Activated CD4-positive, alpha-beta T cell treated with anti-CD3 and anti-CD28 coated beads, Interleukin-2, amount 10 ng/mL, durations not matched to agents 7 days and 5 days (primary cell): ENCODE measurements around the gene CCR9. TPM values are rescaled to one million over a fixed set of nuclear protein-coding genes. Genes with fewer than 3 reads are reported as not detected.

Experiments used
- CTCF ChIA-PET: fragments of 350-600 bp; sonication (Branson Sonifier 250); formaldehyde crosslinking; loops from one replicate; lab custom pipeline; 2021; ENCODE audit warnings: antibody characterized with exemption; lab: Charles Lee
- POLR2A ChIA-PET: fragments of 350-600 bp; sonication (Branson Sonifier 250); formaldehyde crosslinking; loops from one replicate; lab custom pipeline; 2021; ENCODE audit warnings: antibody characterized with exemption; lab: Charles Lee
- DNase-seq: peaks from one replicate; pipeline ENCODE4 v3.0.0-alpha.2; 2020
- H3K27ac Mint-ChIP-seq: one replicate; pipeline ENCODE4 v1.8.0; 2021; ENCODE audit warnings: mild to moderate bottlenecking, moderate library complexity, mixed read lengths
- H3K27me3 Mint-ChIP-seq: one replicate; pipeline ENCODE4 v1.8.0; 2021; ENCODE audit warnings: mixed read lengths
- H3K36me3 Mint-ChIP-seq: one replicate; pipeline ENCODE4 v1.8.0; 2021; ENCODE audit warnings: low read depth, mixed read lengths
- H3K4me1 Mint-ChIP-seq: one replicate; pipeline ENCODE4 v1.8.0; 2021; ENCODE audit warnings: mixed read lengths
- H3K4me3 Mint-ChIP-seq: one replicate; pipeline ENCODE4 v1.8.0; 2021; ENCODE audit warnings: mild to moderate bottlenecking, moderate library complexity, mixed read lengths
- H3K9me3 Mint-ChIP-seq: one replicate; pipeline ENCODE4 v1.8.0; 2021; ENCODE audit warnings: mixed read lengths
- total RNA-seq, 2 experiments: library from RNA; stranded (reverse); gene quantifications; one replicate each; pipeline ENCODE4 v1.2.3, GENCODE V29; 2021

CCR9 gene
- total RNA-seq, 2 experiments from 2014 or later = 0.15 TPM; not detected in 1

- H3K27ac Mint-ChIP-seq = no peak overlapping the region
- peaks cover 21% of the 10 kb centered on the region for H3K4me1 Mint-ChIP-seq
- peaks cover 57% of the 10 kb centered on the region for H3K27me3 Mint-ChIP-seq
- DNase-seq = no peak
- ChIA-PET CTCF (interaction anchor here (0.5 kb wide), 1 partner anchor 82 kb away, joined by 4 read pairs; no protein-coding TSS in a partner anchor), POLR2A (no interaction called here)
- H3K9me3 Mint-ChIP-seq = peaks cover 4% of the 10 kb centered on the region
- H3K4me3 Mint-ChIP-seq = no peak overlapping the region
- peaks cover 17% of the 10 kb centered on the region for H3K36me3 Mint-ChIP-seq
These were observed 28.2 kb downstream of the CCR9 start for GRCh38 chr3:45914362-45915058.

DNA sequence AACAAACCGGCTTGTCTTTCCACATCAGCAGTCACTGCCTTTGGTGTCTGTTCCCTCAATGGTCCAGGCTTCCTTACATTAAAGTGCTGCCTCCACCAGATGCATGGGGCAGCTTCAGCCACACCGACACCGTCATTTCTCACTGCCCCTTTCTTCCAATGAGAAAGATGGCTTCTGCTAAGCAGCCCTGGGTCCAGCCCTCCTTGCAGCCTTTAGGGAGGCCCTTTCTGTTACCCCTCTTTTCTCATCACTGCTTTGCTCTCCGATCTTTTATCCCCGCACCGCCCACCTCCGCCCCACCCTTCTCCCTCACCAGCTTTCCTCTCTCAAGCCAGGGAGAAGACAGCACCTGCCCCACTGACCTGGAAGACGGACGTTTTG lies 28.7 kb downstream of the CCR9 start:
- Mint-ChIP-seq H3K27me3 (peaks cover 52% of the 10 kb centered on the region), H3K36me3 (peaks cover 13% of the 10 kb centered on the region), H3K9me3 (peaks cover 3% of the 10 kb centered on the region), H3K27ac (no peak overlapping the region), H3K4me3 (no peak overlapping the region), H3K4me1 (peaks cover 18% of the 10 kb centered on the region)
- DNase-seq = no peak
- ChIA-PET POLR2A (interaction anchor here (0.7 kb wide), 1 partner anchor 318 kb away, joined by 3 read pairs; no protein-coding TSS in a partner anchor), CTCF (interaction anchor here (1.2 kb wide), 1 partner anchor 9 kb away, joined by 4 read pairs; no protein-coding TSS in a partner anchor)

GRCh38 chr3:45915518-45916231 lies 29.3 kb downstream of the CCR9 start:
- H3K4me3 Mint-ChIP-seq = peak overlapping the region; percentile 53
- POLR2A ChIA-PET = interaction anchor here (0.7 kb wide), 1 partner anchor 318 kb away, joined by 3 read pairs; no protein-coding TSS in a partner anchor
- peaks cover 47% of the 10 kb centered on the region for H3K27me3 Mint-ChIP-seq
- H3K9me3 Mint-ChIP-seq = no peaks in the 10 kb centered on the region
- H3K4me1 Mint-ChIP-seq = peaks cover 18% of the 10 kb centered on the region
- H3K27ac Mint-ChIP-seq = peak overlapping the region; percentile 2
- peak; percentile 67 for DNase-seq
- CTCF ChIA-PET = interaction anchor here (1.2 kb wide), 1 partner anchor 9 kb away, joined by 4 read pairs; no protein-coding TSS in a partner anchor
- H3K36me3 Mint-ChIP-seq = peaks cover 14% of the 10 kb centered on the region

GRCh38 chr3:45917146-45917898 lies 31.0 kb downstream of the CCR9 start:
- Mint-ChIP-seq H3K27ac (no peak overlapping the region), H3K36me3 (peaks cover 24% of the 10 kb centered on the region), H3K4me1 (peaks cover 22% of the 10 kb centered on the region), H3K9me3 (no peaks in the 10 kb centered on the region), H3K27me3 (peaks cover 34% of the 10 kb centered on the region), H3K4me3 (no peak overlapping the region)
- CTCF ChIA-PET = interaction anchor here (1.3 to 1.4 kb wide), 2 partner anchors 11 to 160 kb away, joined by 3 to 5 read pairs; no protein-coding TSS in a partner anchor
- DNase-seq = no peak
- POLR2A ChIA-PET = no interaction called here

DNA sequence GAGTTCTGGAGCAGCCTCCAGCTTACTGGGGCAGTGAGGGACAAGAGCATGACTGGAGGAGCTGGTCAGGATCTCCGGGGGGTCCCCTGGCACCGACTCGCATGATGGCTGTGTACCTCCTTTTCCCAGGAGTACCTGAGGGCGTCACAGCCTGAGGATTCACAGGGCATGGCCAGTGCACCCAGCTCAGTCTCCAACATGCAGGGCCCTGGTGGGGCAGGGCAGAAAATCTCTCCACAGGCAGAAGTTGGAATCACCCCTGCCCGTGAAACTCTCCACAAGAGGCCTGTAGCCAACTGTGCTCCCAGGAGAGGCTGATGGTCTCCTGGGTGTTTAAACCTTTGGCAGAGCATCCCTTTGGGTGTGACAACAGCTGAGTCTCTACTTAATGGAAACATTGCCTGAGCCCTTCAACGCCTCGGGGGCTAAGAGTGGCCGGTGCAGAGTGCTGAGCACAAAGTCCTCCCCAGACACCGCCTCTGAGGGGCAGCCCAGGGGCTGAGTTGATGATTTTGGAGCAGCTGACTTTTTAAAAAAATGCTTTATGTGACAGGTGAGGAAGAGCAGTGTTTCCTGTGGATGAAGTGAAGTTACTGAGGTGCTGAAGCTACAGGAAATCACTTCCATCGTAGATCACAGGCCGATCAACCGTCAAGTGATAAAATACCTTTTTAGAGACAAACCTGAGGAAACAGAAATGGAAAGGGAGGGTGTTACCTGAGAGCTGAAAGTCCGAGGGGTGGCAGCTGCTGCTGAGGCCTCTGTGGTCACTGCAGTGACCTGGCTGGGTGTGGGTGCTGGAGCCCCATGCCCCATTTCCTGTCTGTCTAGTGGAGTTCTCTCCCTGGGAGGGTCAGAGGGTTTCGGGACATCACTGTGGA lies 35.1 kb downstream of the CCR9 start:
- CTCF ChIA-PET = interaction anchor here (0.6 to 1.6 kb wide), 9 partner anchors 12 to 459 kb away, joined by 3 to 6 read pairs (median 4); partner anchors contain the start of gene CXCR6
- no peaks in the 10 kb centered on the region for H3K9me3 Mint-ChIP-seq
- H3K27me3 Mint-ChIP-seq = peaks cover 2% of the 10 kb centered on the region
- no peak overlapping the region for H3K4me3 Mint-ChIP-seq
- H3K36me3 Mint-ChIP-seq = peaks cover 52% of the 10 kb centered on the region
- DNase-seq = no peak
- H3K27ac Mint-ChIP-seq = no peak overlapping the region
- POLR2A ChIA-PET = interaction anchor here (1.1 kb wide), 1 partner anchor 17 kb away, joined by 3 read pairs; no protein-coding TSS in a partner anchor
- peaks cover 7% of the 10 kb centered on the region for H3K4me1 Mint-ChIP-seq

GRCh38 chr3:45922039-45922326 lies 35.6 kb downstream of the CCR9 start:
- H3K27ac Mint-ChIP-seq = no peak overlapping the region
- CTCF ChIA-PET = interaction anchor here (1.3 to 2.0 kb wide), 3 partner anchors 9 to 157 kb away, joined by 5 to 6 read pairs (median 6); no protein-coding TSS in a partner anchor
- H3K4me1 Mint-ChIP-seq = peaks cover 4% of the 10 kb centered on the region
- no peak for DNase-seq
- POLR2A ChIA-PET = no interaction called here
- no peaks in the 10 kb centered on the region for H3K9me3 Mint-ChIP-seq
- peaks cover 56% of the 10 kb centered on the region for H3K36me3 Mint-ChIP-seq
- no peak overlapping the region for H3K4me3 Mint-ChIP-seq
- peaks cover 2% of the 10 kb centered on the region for H3K27me3 Mint-ChIP-seq

DNA sequence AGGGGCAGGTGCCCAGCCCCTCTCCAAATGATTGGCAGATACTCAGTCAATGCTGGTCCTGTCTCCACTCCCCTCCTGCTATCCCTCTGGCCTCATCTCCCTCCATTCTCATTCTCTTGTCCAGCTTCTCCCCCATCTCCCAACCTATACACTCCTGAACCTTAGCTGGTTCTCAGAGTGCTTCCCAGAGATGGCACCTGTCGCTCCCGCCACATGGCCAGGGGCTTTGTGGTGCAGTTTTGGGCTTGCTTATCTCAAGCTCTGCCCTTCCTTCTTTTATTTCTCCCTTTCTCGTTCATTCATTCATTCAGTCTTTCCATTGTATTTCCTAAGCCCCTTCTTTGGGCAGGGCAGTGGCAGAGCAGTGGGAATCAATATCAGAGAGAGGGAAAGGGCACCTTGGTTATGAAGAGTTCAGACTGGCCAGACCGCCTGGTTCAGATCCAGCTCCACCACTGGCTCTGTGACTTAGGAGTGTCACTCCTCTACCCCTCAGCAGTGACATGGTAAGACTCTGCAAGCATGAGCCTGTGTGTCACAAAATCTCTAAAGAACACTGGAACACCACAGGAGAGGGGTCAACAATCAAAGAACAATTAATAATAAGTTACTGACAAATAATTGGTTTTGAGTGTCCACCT lies 36.7 kb downstream of the CCR9 start:
- Mint-ChIP-seq H3K36me3 (peaks cover 66% of the 10 kb centered on the region), H3K27ac (no peak overlapping the region), H3K4me3 (no peak overlapping the region), H3K9me3 (no peaks in the 10 kb centered on the region), H3K27me3 (no peaks in the 10 kb centered on the region), H3K4me1 (peaks cover 4% of the 10 kb centered on the region)
- no peak for DNase-seq
- POLR2A ChIA-PET = interaction anchor here (0.7 kb wide), 1 partner anchor 61 kb away, joined by 3 read pairs; no protein-coding TSS in a partner anchor
- CTCF ChIA-PET = interaction anchor here (0.6 to 2.5 kb wide), 7 partner anchors 10 to 277 kb away, joined by 3 to 7 read pairs (median 4); partner anchors contain the start of gene CXCR6

DNA sequence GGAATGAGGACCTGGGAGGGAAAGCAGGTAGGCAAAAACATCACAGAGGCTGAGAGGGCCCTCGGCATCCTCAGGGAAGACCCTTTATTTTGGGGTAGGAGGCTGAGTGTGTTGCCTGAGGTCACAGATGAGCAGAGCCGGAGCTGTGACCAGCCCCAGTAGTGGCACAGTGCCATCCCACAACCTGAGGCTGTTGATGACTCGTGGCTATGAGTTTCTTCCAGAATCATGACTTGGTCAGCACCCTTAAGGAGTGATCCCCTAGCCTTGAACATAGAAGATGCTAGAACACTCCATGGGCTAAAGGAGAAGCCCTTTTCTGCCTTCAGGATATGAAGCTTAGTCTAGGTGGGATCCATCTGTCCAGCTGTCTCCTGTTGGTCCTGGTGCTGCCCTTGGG lies 37.4 kb downstream of the CCR9 start:
- Mint-ChIP-seq H3K9me3 (no peaks in the 10 kb centered on the region), H3K4me1 (peaks cover 4% of the 10 kb centered on the region), H3K27me3 (no peaks in the 10 kb centered on the region), H3K27ac (no peak overlapping the region), H3K36me3 (peaks cover 67% of the 10 kb centered on the region), H3K4me3 (no peak overlapping the region)
- DNase-seq = no peak
- ChIA-PET CTCF (interaction anchor here (1.2 to 2.5 kb wide), 4 partner anchors 8 to 154 kb away, joined by 4 to 7 read pairs (median 4); partner anchors contain the start of gene CXCR6), POLR2A (no interaction called here)

DNA sequence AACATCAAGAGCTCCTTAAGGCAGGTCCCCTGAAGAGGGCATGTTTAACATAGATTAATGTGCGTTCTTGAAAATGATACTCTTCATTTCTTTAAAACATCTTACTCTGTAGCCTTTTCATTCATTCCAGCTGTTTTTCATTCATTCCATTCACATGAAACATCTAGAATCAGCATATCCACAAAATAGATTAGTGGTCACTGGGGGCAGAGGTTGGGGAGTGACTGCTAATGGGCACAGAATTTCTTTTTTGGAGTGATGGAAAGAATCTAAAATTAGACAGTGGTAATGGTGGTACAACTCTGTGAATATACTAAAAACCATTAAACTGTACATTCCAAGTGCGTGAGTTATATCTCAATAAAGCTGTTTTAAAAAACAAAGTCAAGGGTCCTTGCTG lies 41.5 kb downstream of the CCR9 start:
- Mint-ChIP-seq H3K27ac (no peak overlapping the region), H3K4me1 (no peaks in the 10 kb centered on the region), H3K9me3 (no peaks in the 10 kb centered on the region), H3K36me3 (peaks cover 69% of the 10 kb centered on the region), H3K27me3 (no peaks in the 10 kb centered on the region), H3K4me3 (no peak overlapping the region)
- POLR2A ChIA-PET = no interaction called here
- CTCF ChIA-PET = interaction anchor here (1.1 to 4.5 kb wide), 3 partner anchors 11 to 150 kb away, joined by 3 to 19 read pairs (median 3); no protein-coding TSS in a partner anchor
- DNase-seq = no peak

GRCh38 chr3:45929042-45929679 lies 42.8 kb downstream of the CCR9 start:
- no peak overlapping the region for H3K27ac Mint-ChIP-seq
- no peaks in the 10 kb centered on the region for H3K4me1 Mint-ChIP-seq
- H3K27me3 Mint-ChIP-seq = no peaks in the 10 kb centered on the region
- DNase-seq = peak; percentile 68
- ChIA-PET POLR2A (no interaction called here), CTCF (interaction anchor here (0.7 to 4.5 kb wide), 13 partner anchors 10 to 269 kb away, joined by 3 to 19 read pairs (median 4); partner anchors contain the start of gene CXCR6)
- no peaks in the 10 kb centered on the region for H3K9me3 Mint-ChIP-seq
- H3K4me3 Mint-ChIP-seq = no peak overlapping the region
- H3K36me3 Mint-ChIP-seq = peaks cover 69% of the 10 kb centered on the region

DNA sequence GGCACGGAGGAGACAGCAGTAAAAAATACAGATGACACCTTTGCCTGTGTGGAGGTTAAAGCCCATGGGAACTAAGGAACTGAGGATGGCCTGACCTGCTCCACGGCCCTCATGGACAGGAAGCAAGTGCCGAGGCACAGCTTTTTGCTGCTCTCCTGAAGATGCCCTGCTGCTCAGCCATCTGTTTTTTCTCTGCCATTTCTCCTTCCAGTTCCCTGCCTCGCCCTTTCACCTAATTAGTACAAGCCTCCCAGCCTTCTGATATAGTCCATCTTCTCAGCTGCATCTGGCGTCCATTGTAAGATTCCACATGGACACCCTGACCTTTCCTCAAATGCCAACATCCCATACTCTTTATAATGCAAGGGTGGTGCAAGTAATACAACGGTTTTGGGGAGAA lies 45.2 kb downstream of the CCR9 start:
- POLR2A ChIA-PET = no interaction called here
- CTCF ChIA-PET = interaction anchor here (1.2 to 3.4 kb wide), 3 partner anchors 91 to 170 kb away, joined by 3 to 10 read pairs (median 5); no protein-coding TSS in a partner anchor
- Mint-ChIP-seq H3K27me3 (no peaks in the 10 kb centered on the region), H3K4me1 (no peaks in the 10 kb centered on the region), H3K27ac (no peak overlapping the region), H3K4me3 (no peak overlapping the region), H3K36me3 (peaks cover 73% of the 10 kb centered on the region), H3K9me3 (no peaks in the 10 kb centered on the region)
- DNase-seq = no peak
